ENCODE results near the gene NUDT21. TPM values are rescaled to one million over a fixed set of nuclear protein-coding genes. Genes with fewer than 3 reads are reported as not detected.
"Not testable (repeated sequence)": the region's sequence is repeated elsewhere in the genome, so short reads cannot be mapped to it uniquely, and the experiment has no call there.

The NUDT21 gene
- total RNA-seq = 103 and 105 TPM in 2 replicates
- long read RNA-seq, full-length matches to known transcripts = 119 of 141 reads
- long read RNA-seq, partial matches to known transcripts = 4 of 141 reads
- long read RNA-seq, other reads (novel, unspliced or antisense) = 18 of 141 reads

GRCh38 chr16:56450986-56451752, at the start of gene NUDT21, which contains the start of gene OGFOD1:
Gene NUDT21, minus strand, starts transcription at chr16:56451332. Its CDS starts 130 bp downstream, at chr16:56451202.
Gene OGFOD1, plus strand, starts transcription at chr16:56451554. Its CDS starts 59 bp downstream, at chr16:56451613.
- H3K27me3 Mint-ChIP-seq (ENCODE audit: unreplicated experiment) = no peaks in the 10 kb centered on the region

DNA sequence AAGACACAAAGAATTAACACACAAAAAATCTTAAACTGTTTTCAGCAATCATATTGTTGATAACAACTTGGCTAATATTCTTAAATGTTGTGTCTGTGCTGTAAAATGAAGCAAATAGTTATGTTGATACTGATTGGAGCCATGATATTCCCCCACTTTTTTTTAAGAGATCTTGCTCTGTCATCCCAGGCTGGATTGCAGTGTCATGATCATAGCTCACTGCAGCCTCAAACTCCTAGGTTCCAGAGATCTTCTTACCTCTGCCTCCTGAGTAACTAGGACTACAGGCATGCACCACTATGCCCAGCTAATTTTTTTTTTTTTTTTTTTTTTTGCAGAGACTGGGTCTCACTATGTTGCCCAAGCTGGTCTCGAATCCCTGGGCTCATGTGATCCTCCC, 42.7 kb upstream of the NUDT21 start:
- H3K27ac Mint-ChIP-seq (ENCODE audit: unreplicated experiment) = no peak overlapping the region
- no peaks in the 10 kb centered on the region for H3K9me3 Mint-ChIP-seq (ENCODE audit: unreplicated experiment)
- peaks cover 55% of the 10 kb centered on the region for H3K36me3 Mint-ChIP-seq (ENCODE audit: unreplicated experiment)
- TF ChIP-seq, protein P1, sequence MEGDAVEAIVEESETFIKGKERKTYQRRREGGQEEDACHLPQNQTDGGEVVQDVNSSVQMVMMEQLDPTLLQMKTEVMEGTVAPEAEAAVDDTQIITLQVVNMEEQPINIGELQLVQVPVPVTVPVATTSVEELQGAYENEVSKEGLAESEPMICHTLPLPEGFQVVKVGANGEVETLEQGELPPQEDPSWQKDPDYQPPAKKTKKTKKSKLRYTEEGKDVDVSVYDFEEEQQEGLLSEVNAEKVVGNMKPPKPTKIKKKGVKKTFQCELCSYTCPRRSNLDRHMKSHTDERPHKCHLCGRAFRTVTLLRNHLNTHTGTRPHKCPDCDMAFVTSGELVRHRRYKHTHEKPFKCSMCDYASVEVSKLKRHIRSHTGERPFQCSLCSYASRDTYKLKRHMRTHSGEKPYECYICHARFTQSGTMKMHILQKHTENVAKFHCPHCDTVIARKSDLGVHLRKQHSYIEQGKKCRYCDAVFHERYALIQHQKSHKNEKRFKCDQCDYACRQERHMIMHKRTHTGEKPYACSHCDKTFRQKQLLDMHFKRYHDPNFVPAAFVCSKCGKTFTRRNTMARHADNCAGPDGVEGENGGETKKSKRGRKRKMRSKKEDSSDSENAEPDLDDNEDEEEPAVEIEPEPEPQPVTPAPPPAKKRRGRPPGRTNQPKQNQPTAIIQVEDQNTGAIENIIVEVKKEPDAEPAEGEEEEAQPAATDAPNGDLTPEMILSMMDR (IDR thresholded peaks at IDR 0.05) = no peak
- H3K4me3 Mint-ChIP-seq (ENCODE audit: unreplicated experiment) = no peak overlapping the region
- H3K4me1 Mint-ChIP-seq (ENCODE audit: unreplicated experiment) = no peaks in the 10 kb centered on the region
- DNase-seq (ENCODE audit: extremely low spot score, unreplicated experiment) = no peak
- H3K27me3 Mint-ChIP-seq (ENCODE audit: unreplicated experiment) = no peaks in the 10 kb centered on the region

More at GRCh38 chr16:56450986-56451752, at the start of gene NUDT21, which contains the start of gene OGFOD1:
- TF ChIP-seq, protein P1 (IDR thresholded peaks at IDR 0.05) = peak; percentile 7
- peak within 1 kb of the TSS; percentile 96 for H3K27ac Mint-ChIP-seq (ENCODE audit: unreplicated experiment)
- peaks cover 20% of the 10 kb centered on the region for H3K36me3 Mint-ChIP-seq (ENCODE audit: unreplicated experiment)
- DNase-seq (ENCODE audit: extremely low spot score, unreplicated experiment) = peak; percentile 97
- peaks cover 40% of the 10 kb centered on the region for H3K4me1 Mint-ChIP-seq (ENCODE audit: unreplicated experiment)
- peak within 1 kb of the TSS; percentile 98 for H3K4me3 Mint-ChIP-seq (ENCODE audit: unreplicated experiment)
- no peaks in the 10 kb centered on the region for H3K9me3 Mint-ChIP-seq (ENCODE audit: unreplicated experiment)

DNA sequence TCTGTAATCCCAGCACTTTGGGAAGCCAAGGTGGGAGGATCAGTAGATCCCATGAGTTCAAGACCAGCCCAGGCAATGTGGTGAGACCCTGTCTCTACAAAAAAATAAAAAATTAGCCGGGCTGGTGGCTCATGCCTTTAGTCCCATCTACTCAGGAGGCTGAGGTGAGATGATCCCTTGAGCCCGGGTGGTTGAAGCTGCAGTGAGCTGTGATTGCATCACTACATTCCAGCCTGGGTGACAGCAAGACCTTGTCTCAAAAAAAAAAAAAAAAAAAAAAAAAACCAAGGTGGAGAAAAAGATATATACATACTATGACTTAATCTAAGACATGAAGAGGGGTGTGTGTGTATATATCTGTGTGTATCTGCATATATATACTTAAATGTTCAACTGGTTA, 42.0 kb upstream of the NUDT21 start:
- Mint-ChIP-seq H3K27me3 (ENCODE audit: unreplicated experiment) (no peaks in the 10 kb centered on the region), H3K27ac (ENCODE audit: unreplicated experiment) (no peak overlapping the region), H3K4me3 (ENCODE audit: unreplicated experiment) (no peak overlapping the region), H3K9me3 (ENCODE audit: unreplicated experiment) (no peaks in the 10 kb centered on the region), H3K36me3 (ENCODE audit: unreplicated experiment) (peaks cover 48% of the 10 kb centered on the region), H3K4me1 (ENCODE audit: unreplicated experiment) (no peaks in the 10 kb centered on the region)
- DNase-seq (ENCODE audit: extremely low spot score, unreplicated experiment) = no peak
- TF ChIP-seq, protein P1 (IDR thresholded peaks at IDR 0.05) = no peak

DNA sequence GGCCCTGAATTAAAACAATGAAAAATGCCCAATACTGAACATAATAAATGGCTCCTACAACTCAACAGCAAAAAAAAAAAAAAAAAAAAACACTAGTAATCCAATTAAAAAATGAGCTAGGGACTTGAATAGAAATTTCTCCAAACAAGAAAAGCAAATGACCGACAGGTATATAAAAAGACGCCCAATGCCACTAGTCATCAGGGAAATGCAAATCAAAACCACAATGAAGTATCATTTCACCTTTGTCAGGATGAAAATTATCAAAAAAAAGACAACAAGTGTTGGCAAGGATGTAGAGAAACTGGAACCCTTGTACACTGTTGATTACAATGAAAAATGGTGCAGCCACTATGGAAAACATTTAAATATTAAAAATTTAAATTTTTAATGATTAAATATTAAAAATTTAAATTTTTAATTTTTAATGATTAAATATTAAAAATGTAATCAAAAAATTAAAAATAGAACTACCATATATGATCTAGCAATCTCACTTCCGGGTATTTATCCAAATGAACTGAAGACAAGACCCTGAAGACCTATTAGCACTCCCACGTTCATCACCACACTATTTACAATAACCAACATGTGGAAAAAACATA, 40.6 kb upstream of the NUDT21 start:
- H3K4me3 Mint-ChIP-seq (ENCODE audit: unreplicated experiment) = no peak overlapping the region
- H3K9me3 Mint-ChIP-seq (ENCODE audit: unreplicated experiment) = no peaks in the 10 kb centered on the region
- no peak overlapping the region for H3K27ac Mint-ChIP-seq (ENCODE audit: unreplicated experiment)
- TF ChIP-seq, protein P1 (IDR thresholded peaks at IDR 0.05) = no peak
- no peaks in the 10 kb centered on the region for H3K27me3 Mint-ChIP-seq (ENCODE audit: unreplicated experiment)
- no peak for DNase-seq (ENCODE audit: extremely low spot score, unreplicated experiment)
- H3K4me1 Mint-ChIP-seq (ENCODE audit: unreplicated experiment) = no peaks in the 10 kb centered on the region
- peaks cover 38% of the 10 kb centered on the region for H3K36me3 Mint-ChIP-seq (ENCODE audit: unreplicated experiment)

- H3K27me3 Mint-ChIP-seq (ENCODE audit: unreplicated experiment); H3K9me3 Mint-ChIP-seq (ENCODE audit: unreplicated experiment); DNase-seq (ENCODE audit: extremely low spot score, unreplicated experiment); H3K4me1 Mint-ChIP-seq (ENCODE audit: unreplicated experiment); H3K4me3 Mint-ChIP-seq (ENCODE audit: unreplicated experiment); H3K27ac Mint-ChIP-seq (ENCODE audit: unreplicated experiment): not testable (repeated sequence)
- H3K36me3 Mint-ChIP-seq (ENCODE audit: unreplicated experiment) = peaks cover 42% of the 10 kb centered on the region
These were observed 37.7 kb upstream of the NUDT21 start for GRCh38 chr16:56488868-56489267.

Data from osteocyte (in vitro differentiated cells).